Measurements from ENCODE around the gene ILK.

ILK gene

GRCh38 chr11:6638429-6638828 lies 34.9 kb downstream of the ILK start:
- no peak for DNase-seq

DNA sequence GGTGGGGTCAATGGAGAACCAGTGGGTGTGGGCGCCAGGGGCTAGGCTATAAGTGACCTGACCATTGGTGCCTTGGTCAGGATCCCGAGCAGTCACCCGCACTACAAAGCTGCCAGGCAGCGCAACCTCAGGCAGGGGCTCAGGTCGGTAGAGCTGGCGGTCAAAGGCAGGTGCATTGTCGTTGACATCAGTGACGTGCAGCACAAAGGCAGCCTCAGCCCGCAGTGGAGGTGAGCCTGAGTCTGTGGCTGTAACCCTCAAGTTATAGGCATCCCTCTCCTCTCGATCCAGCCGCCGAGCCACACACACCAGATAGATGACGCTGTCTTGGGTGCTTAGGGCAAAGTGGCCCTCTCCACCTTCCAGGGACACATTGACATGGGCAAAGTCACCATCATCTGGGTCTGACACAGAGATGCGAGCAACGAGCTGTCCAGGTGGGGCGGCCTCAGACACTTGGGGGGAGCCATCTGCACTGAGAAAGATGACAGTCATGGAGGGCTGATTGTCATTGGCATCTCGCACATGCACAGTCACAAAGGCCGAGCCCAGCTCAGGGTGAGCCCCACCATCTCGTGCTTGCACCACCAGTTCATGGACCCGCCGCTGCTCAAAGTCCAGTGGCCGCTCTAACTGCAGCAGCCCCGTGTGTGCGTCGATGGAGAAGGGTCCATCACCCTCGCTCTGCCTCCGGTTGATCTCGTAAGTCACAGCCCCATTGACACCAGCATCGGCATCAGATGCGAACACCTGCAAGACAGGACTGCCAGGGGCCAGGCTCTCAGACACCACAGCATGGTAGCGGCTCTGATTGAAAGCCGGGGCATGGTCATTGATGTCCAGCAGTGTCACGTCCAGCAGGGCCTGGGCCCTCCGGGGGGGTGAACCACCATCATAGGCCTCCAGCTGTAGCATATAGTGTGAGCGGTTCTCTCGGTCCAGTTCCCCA lies 36.7 kb downstream of the ILK start:
- no peak for DNase-seq

DNA sequence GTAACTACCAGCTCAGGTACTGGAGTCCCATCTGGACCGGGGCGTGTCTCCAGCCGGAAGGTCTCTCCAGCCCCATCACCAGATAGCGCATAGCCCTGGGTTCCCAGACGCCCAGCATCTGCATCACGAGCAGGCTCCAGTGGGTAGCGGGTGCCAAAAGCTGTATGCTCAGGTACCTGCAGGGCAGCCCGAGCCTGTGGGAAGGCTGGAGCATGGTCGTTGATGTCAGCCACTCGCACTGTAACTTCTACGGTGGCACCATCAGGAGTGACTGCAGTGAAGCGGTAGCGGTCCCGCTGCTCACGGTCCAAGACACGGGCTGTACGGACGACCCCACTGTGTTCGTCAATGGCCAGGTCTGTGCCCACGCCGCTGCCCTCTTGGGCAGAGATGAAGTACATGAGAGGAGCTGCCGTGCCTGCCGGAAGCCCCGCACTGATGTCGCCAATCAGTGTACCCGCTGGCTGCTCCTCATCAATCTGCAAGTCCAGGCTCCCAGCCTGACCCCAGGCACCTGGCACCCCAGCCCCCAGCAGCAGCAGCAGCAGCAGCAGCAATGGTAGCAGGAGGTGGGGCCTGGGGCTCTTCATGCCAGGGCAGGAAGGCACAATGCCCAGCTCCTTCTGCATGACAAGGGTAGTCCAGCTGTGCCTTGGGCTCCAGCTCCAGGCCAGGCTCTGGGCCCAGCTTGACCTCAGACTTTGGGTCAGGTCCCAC lies 37.6 kb downstream of the ILK start:
- no peak for DNase-seq

GRCh38 chr11:6642957-6643356 lies 39.4 kb downstream of the ILK start:
- DNase-seq = no peak

DNA sequence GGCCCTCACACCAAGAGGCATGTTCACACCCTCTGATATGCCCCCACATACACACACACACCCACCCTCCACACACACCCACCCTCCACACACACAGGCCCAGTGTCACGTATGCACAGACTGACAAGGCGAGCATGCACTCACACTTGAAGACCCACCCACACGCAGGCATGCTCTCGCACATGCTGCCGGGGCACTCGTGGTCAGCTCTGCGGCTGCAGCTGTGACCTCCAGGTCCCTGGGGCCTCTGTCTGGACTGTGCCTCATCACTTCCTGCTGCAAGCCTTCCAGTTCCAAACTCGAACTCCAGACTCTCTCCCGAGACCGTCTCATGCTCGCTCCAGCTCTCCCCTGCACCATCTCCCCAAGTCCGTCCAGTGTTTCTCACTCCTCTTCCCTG lies 42.5 kb downstream of the ILK start:
- no peak for DNase-seq

DNA sequence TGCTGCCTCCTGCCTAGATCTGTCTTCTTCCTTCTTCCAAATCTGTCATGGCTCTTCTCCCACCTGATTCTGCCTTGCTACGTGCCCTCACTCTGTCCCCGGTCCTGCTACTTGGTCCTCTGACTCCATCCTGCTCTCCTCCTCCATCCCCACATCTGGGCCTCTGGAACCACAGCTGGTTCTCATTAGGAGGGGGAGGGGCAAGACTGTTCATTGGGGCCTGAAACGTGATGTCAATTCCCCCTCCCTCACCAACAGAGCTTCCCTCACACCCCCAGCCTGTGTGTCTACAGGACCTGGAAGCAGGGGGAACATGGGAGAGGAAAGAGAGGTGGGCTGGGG lies 43.0 kb downstream of the ILK start:
- DNase-seq = no peak

- no peak for DNase-seq
Observed at GRCh38 chr11:6646918-6647679, 43.5 kb downstream of the ILK start.

- DNase-seq = no peak
Observed at GRCh38 chr11:6647836-6648235, 44.3 kb downstream of the ILK start.

DNA sequence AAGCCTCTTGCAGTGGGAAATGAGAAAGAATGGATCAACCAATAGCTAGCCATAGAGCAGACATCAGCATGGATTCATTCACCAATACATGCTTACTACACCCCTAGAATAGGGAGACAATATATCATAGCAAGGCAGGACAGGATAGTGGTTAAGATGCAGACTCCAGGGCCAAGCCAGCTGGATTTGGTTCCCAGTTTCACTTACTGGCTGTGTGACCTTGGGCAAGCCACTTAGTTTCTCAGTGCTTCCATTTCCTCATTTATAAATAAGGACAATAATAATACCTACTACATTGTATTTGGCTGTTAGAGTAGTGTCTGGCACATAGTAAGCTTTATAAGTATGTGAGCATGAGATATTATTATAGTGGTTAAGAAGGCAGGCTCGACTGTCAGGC lies 44.9 kb downstream of the ILK start:
- DNase-seq = no peak

GRCh38 chr11:6650104-6650503 lies 46.5 kb downstream of the ILK start:
- DNase-seq = no peak

- DNase-seq = no peak
Observed at GRCh38 chr11:6650980-6651379, 47.4 kb downstream of the ILK start.

DNA sequence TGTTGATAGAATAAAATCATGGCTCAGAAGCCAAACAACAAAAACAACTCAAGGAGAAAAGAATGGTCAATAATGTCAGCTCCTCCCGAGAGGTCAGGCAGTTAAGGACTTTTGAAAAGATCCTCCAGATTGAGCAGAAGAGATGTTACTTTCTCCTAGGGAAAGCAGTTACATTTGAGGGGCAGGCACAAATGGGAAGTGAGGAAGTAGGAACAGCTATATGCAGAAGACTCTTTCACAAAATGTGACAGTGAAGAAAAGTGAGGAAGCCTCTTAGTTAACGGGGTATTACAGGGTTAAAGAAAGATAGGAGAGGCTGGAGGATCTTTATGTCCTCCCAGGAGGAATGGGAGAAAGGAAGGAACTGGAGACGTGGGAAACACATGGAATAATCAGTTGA lies 48.6 kb downstream of the ILK start:
- no peak for DNase-seq

- DNase-seq = no peak
Observed at GRCh38 chr11:6653097-6653496, 49.5 kb downstream of the ILK start.

GRCh38 chr11:6653656-6654055 lies 50.1 kb downstream of the ILK start:
- no peak for DNase-seq

- DNase-seq = no peak
Observed at GRCh38 chr11:6654281-6655019, 50.9 kb downstream of the ILK start.

DNA sequence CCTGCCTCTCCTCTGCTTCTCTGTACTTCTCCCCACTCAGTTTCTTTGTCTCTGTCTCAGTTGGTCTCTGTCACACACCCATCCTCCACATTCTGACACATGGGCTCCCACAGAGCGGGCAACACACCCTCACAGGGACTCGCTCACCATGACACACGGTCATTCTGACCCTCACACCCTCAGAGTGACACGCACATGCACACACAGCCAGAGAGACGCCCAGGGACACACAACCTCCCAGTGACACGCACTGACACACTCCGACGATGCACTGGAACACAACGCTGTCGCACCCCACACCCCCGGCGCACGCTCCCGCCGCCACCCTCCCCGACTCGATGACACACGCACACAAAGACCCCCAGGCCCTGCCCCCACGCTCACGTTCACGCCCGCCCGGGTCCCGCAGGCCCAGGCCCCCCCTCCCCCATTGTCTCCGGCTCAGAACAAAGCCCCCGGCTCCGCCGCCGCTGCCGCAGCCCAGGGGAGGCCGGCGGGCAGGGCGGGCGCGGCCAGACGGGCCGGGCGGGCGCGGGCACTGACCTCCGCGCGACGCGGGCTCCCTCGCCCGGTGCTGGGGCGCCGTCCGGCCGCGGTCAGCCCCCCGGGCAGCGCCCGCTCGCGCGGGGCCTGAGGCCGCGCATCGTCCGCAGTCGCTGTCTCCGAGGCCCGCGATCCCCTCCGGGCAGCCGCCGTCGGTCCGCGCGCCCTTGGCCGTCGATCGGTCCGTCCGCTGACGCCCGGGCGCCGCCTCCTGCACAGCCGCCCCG lies 51.6 kb downstream of the ILK start:
- no peak for DNase-seq

GRCh38 chr11:6655790-6656583 lies 52.4 kb downstream of the ILK start, which contains the start of gene DCHS1:
Gene DCHS1 (minus strand): TSS chr11:6655809. CDS start chr11:6641613, 14,196 bp downstream.
- DNase-seq = no peak

DNA sequence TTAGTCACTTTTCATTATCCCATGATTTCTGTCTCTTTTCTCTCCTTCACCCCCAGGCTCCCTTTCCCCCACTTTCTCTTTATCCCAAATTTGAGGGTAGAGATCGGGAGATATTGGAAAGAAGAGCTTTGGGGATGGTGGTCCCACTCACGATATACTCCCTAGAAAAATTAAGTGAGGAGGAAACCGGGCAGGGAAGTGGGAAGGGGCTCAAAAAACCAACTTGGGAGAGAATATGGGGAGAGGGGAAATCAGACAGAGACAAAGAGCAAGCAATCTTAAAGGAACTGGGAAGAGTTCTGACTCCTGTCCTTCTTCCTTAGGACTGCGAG lies 53.0 kb downstream of the ILK start:
- DNase-seq = no peak

GRCh38 chr11:6656936-6657335 lies 53.4 kb downstream of the ILK start:
- no peak for DNase-seq

GRCh38 chr11:6657346-6657745 lies 53.8 kb downstream of the ILK start:
- DNase-seq = no peak

GRCh38 chr11:6658647-6659046 lies 55.1 kb downstream of the ILK start:
- DNase-seq = no peak

All from NCI-H187 treated with DMSO at 0.1 percent for 48 hours (cell line).